Nephron progenitor cell (in vitro differentiated cells): Measurements from ENCODE around the gene CAPZA3.

Experiments used
- DNase-seq: peaks from one replicate; pipeline ENCODE4 v3.0.0; 2021
- H3K27ac Mint-ChIP-seq: 2 replicates; pipeline ENCODE4 v1.8.0; 2021; ENCODE audit warnings: mild to moderate bottlenecking, moderate library complexity, mixed read lengths
- H3K27me3 Mint-ChIP-seq: 2 replicates; pipeline ENCODE4 v1.8.0; 2021; ENCODE audit warnings: mild to moderate bottlenecking, low read depth, mixed read lengths; ENCODE audit not compliant: poor library complexity
- H3K36me3 Mint-ChIP-seq: 2 replicates; pipeline ENCODE4 v1.8.0; 2021; ENCODE audit warnings: low read depth, mixed read lengths
- H3K4me1 Mint-ChIP-seq: 2 replicates; pipeline ENCODE4 v1.8.0; 2021; ENCODE audit warnings: mixed read lengths
- H3K4me3 Mint-ChIP-seq: 2 replicates; pipeline ENCODE4 v1.8.0; 2021; ENCODE audit warnings: mild to moderate bottlenecking, moderate library complexity, mixed read lengths
- H3K9me3 Mint-ChIP-seq: 2 replicates; pipeline ENCODE4 v1.8.0; 2021; ENCODE audit warnings: mild to moderate bottlenecking, moderate library complexity, mixed read lengths
- TF ChIP-seq, protein P1 (sequence below): fragments of 200-600 bp; sonication (generic); IDR thresholded peaks from 2 replicates; pipeline ENCODE4 v1.5.0; 2021; ENCODE audit warnings: antibody characterized with exemption

The CAPZA3 gene

GRCh38 chr12:18720690-18721089, 17.2 kb upstream of the CAPZA3 start:
- H3K27me3 Mint-ChIP-seq = peaks cover 3% of the 10 kb centered on the region
- H3K36me3 Mint-ChIP-seq = no peaks in the 10 kb centered on the region
- DNase-seq = no peak
- no peak overlapping the region for H3K27ac Mint-ChIP-seq
- H3K9me3 Mint-ChIP-seq = no peaks in the 10 kb centered on the region
- TF ChIP-seq, protein P1, sequence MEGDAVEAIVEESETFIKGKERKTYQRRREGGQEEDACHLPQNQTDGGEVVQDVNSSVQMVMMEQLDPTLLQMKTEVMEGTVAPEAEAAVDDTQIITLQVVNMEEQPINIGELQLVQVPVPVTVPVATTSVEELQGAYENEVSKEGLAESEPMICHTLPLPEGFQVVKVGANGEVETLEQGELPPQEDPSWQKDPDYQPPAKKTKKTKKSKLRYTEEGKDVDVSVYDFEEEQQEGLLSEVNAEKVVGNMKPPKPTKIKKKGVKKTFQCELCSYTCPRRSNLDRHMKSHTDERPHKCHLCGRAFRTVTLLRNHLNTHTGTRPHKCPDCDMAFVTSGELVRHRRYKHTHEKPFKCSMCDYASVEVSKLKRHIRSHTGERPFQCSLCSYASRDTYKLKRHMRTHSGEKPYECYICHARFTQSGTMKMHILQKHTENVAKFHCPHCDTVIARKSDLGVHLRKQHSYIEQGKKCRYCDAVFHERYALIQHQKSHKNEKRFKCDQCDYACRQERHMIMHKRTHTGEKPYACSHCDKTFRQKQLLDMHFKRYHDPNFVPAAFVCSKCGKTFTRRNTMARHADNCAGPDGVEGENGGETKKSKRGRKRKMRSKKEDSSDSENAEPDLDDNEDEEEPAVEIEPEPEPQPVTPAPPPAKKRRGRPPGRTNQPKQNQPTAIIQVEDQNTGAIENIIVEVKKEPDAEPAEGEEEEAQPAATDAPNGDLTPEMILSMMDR = no peak
- H3K4me3 Mint-ChIP-seq = no peak overlapping the region
- no peaks in the 10 kb centered on the region for H3K4me1 Mint-ChIP-seq

- H3K27ac Mint-ChIP-seq = no peak overlapping the region
- DNase-seq = no peak
- H3K4me3 Mint-ChIP-seq = no peak overlapping the region
- H3K36me3 Mint-ChIP-seq = no peaks in the 10 kb centered on the region
- no peaks in the 10 kb centered on the region for H3K4me1 Mint-ChIP-seq
- H3K9me3 Mint-ChIP-seq = no peaks in the 10 kb centered on the region
- TF ChIP-seq, protein P1 = no peak
- no peaks in the 10 kb centered on the region for H3K27me3 Mint-ChIP-seq
Measured at GRCh38 chr12:18721452-18721851, 16.5 kb upstream of the CAPZA3 start.

DNA sequence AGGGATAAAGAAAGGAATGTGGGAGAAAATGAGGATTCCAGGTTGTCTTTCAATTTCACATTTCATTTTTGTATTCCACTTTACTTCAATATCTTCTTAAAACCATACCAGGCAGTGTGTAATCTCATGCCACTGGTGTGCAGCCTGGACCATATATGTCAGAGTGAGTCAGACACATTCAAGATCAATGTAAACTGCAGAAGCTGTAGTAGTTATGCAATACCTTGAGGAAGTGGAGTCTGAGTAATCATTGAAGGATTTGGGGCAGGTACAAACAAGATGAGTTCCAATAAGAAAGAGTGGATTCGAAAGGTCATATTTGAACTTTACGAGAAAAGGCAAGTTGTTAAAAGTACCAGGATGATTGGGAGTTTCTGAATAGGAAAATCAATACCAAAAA, 14.2 kb upstream of the CAPZA3 start:
- Mint-ChIP-seq H3K4me3 (no peak overlapping the region), H3K27ac (no peak overlapping the region), H3K27me3 (no peaks in the 10 kb centered on the region), H3K9me3 (no peaks in the 10 kb centered on the region), H3K4me1 (no peaks in the 10 kb centered on the region), H3K36me3 (no peaks in the 10 kb centered on the region)
- TF ChIP-seq, protein P1 = no peak
- DNase-seq = no peak

DNA sequence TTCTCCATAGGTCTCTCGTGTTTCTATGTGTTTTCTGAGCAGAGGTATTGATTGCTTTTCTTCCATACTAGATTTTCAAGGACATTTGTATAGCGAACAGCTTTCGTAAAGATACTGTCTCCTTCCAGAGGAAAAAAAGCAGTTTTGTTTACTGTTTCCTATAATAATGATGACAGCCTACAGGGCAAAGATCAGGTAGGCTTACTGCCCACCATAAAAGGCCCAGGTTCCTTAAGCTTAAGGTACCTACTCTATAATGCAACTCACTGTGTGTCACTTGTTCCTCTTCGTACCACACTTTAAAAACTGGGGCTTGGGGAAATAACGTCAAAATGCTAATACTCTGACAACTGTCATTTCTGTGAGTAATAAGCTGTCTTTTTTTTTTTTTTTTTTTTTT, 6.8 kb upstream of the CAPZA3 start:
- no peaks in the 10 kb centered on the region for H3K27me3 Mint-ChIP-seq
- no peak for DNase-seq
- TF ChIP-seq, protein P1 = no peak
- no peaks in the 10 kb centered on the region for H3K4me1 Mint-ChIP-seq
- no peak overlapping the region for H3K4me3 Mint-ChIP-seq
- H3K36me3 Mint-ChIP-seq = no peaks in the 10 kb centered on the region
- peak overlapping the region; percentile 10 for H3K27ac Mint-ChIP-seq
- H3K9me3 Mint-ChIP-seq = peaks cover 16% of the 10 kb centered on the region

DNA sequence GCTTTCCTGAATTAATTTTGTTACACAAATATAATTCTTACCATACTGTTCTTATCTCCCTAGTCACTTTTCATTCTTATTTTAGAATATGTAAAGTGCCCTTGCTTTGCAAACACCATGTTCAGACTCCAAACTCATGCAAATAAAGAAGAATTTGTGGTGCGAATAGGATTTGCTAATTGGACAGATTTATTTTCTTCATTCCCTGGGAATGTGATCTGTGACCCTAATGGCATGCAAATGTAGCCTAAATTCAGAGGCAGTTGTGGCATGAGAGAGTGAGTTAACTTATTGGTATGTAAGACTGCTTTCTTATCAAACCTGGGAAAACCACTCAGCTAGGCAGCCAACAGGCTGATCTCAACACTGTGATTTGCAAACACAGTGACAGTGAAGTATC, 10.0 kb downstream of the CAPZA3 start:
- no peaks in the 10 kb centered on the region for H3K9me3 Mint-ChIP-seq
- H3K4me1 Mint-ChIP-seq = peaks cover 16% of the 10 kb centered on the region
- DNase-seq = no peak
- H3K4me3 Mint-ChIP-seq = no peak overlapping the region
- TF ChIP-seq, protein P1 = no peak
- no peak overlapping the region for H3K27ac Mint-ChIP-seq
- H3K27me3 Mint-ChIP-seq = no peaks in the 10 kb centered on the region
- H3K36me3 Mint-ChIP-seq = no peaks in the 10 kb centered on the region

GRCh38 chr12:18749386-18749957, 11.6 kb downstream of the CAPZA3 start:
- no peaks in the 10 kb centered on the region for H3K9me3 Mint-ChIP-seq
- TF ChIP-seq, protein P1 = no peak
- H3K36me3 Mint-ChIP-seq = no peaks in the 10 kb centered on the region
- peaks cover 32% of the 10 kb centered on the region for H3K4me1 Mint-ChIP-seq
- H3K4me3 Mint-ChIP-seq = no peak overlapping the region
- H3K27ac Mint-ChIP-seq = no peak overlapping the region
- H3K27me3 Mint-ChIP-seq = no peaks in the 10 kb centered on the region
- DNase-seq = no peak
